Hepatocyte (in vitro differentiated cells): ENCODE data around the gene FLT4. TPM values are rescaled to one million over a fixed set of nuclear protein-coding genes. Genes with fewer than 3 reads are reported as not detected.
"Not testable (repeated sequence)": the region's sequence is repeated elsewhere in the genome, so short reads cannot be mapped to it uniquely, and the experiment has no call there.

Experiments
- DNase-seq: peaks from one replicate; pipeline ENCODE4 v3.0.0-alpha.2; 2016; ENCODE audit warnings: low spot score
- H2AFZ ChIP-seq: fragments of 200-600 bp; sonication (generic); 2 replicates; pipeline ENCODE4 v1.6.0; 2016; ENCODE audit warnings: antibody characterized with exemption, mild to moderate bottlenecking
- H3K27ac ChIP-seq: fragments of 200-600 bp; sonication (generic); 2 replicates; pipeline ENCODE4 v1.5.1; 2016; ENCODE audit warnings: mild to moderate bottlenecking
- H3K27me3 ChIP-seq: fragments of 200-600 bp; sonication (generic); 2 replicates; pipeline ENCODE4 v1.6.1; 2016
- H3K36me3 ChIP-seq: fragments of 200-600 bp; sonication (generic); replicated peaks from 2 replicates; pipeline ENCODE4 v1.5.1; 2016; ENCODE audit warnings: low read depth; ENCODE audit not compliant: insufficient read depth
- H3K4me1 ChIP-seq: fragments of 200-600 bp; sonication (generic); 2 replicates; pipeline ENCODE4 v1.5.1; 2016; ENCODE audit warnings: mild to moderate bottlenecking, moderate library complexity; ENCODE audit not compliant: insufficient read depth
- H3K4me2 ChIP-seq: fragments of 200-600 bp; sonication (generic); 2 replicates; pipeline ENCODE4 v1.6.0; 2016
- H3K4me3 ChIP-seq: fragments of 200-600 bp; sonication (generic); 2 replicates; pipeline ENCODE4 v1.5.1; 2016; ENCODE audit warnings: mild to moderate bottlenecking
- H3K79me2 ChIP-seq: fragments of 200-600 bp; sonication (generic); 2 replicates; pipeline ENCODE4 v1.6.0; 2017; ENCODE audit warnings: mild to moderate bottlenecking
- H3K9me2 ChIP-seq: fragments of 200-600 bp; sonication (generic); replicated peaks from 2 replicates; pipeline ENCODE4 v1.6.0; 2017; ENCODE audit warnings: mild to moderate bottlenecking; ENCODE audit not compliant: insufficient read depth
- H3K9me3 ChIP-seq: fragments of 200-600 bp; sonication (generic); 2 replicates; pipeline ENCODE4 v1.5.1; 2016; ENCODE audit warnings: low read depth, mild to moderate bottlenecking
- H4K20me1 ChIP-seq: fragments of 200-600 bp; sonication (generic); 2 replicates; pipeline ENCODE4 v1.6.0; 2016; ENCODE audit warnings: mild to moderate bottlenecking; ENCODE audit not compliant: insufficient read depth, poor library complexity, severe bottlenecking
- CTCF ChIP-seq: fragments of 200-600 bp; sonication (generic); IDR thresholded peaks from 2 replicates; pipeline ENCODE4 v1.5.1; 2016; ENCODE audit warnings: antibody characterized with exemption, mild to moderate bottlenecking; ENCODE audit not compliant: poor library complexity
- EZH2 ChIP-seq: fragments of 200-600 bp; sonication (generic); IDR thresholded peaks from 2 replicates; pipeline ENCODE4 v1.6.1; 2016; ENCODE audit warnings: antibody characterized with exemption, mild to moderate bottlenecking, borderline replicate concordance
- EZH2phosphoT487 ChIP-seq: fragments of 200-600 bp; sonication (generic); IDR thresholded peaks from one replicate; pipeline ENCODE4 v1.6.1; 2018; ENCODE audit warnings: antibody characterized with exemption, mild to moderate bottlenecking, low read depth, moderate library complexity; ENCODE audit not compliant: unreplicated experiment, severe bottlenecking
- WGBS: methylation state at CpG from one replicate; pipeline ENCODE4 v1.1.6; 2016; ENCODE audit warnings: low lambda C conversion rate; ENCODE audit errors: missing lambda C conversion rate; 5-methylcytosine and 5-hydroxymethylcytosine counted together
- polyA plus RNA-seq: library from polyadenylated mRNA; unstranded; fragments of >200 nt; fragmentation: Nextera tagmentation; extraction: Ambion mirVana; gene quantifications from 2 replicates; pipeline ENCODE4 v1.2.1, GENCODE V29; 2016
- total RNA-seq: library from RNA; depleted of rRNA; stranded (reverse); fragments of >200 nt; gene quantifications from 2 replicates; pipeline ENCODE4 v1.2.3, GENCODE V29; 2014

Gene FLT4
- total and polyA plus RNA-seq, 2 experiments from 2014 or later: 0.83 to 0.90 TPM

GRCh38 chr5:180683220-180683922, 34.0 kb upstream of the FLT4 start:
- no peak for DNase-seq
- TF ChIP-seq EZH2phosphoT487 (no peak), CTCF (no peak), EZH2 (no peak)
- Histone ChIP-seq H3K9me3 (no peaks in the 10 kb centered on the region), H3K36me3 (no peaks in the 10 kb centered on the region), H3K9me2 (no peaks in the 10 kb centered on the region), H3K4me2 (no peak overlapping the region), H3K27me3 (peaks cover 24% of the 10 kb centered on the region), H2AFZ (no peak overlapping the region), H3K4me3 (no peak overlapping the region), H3K4me1 (no peaks in the 10 kb centered on the region), H3K27ac (no peak overlapping the region), H3K79me2 (no peaks in the 10 kb centered on the region), H4K20me1 (no peaks in the 10 kb centered on the region)
- WGBS: 79% methylated on average over 6 of the region's 6 CpGs

- no peaks in the 10 kb centered on the region for H3K36me3 ChIP-seq
- no peak overlapping the region for H3K27ac ChIP-seq
- H2AFZ ChIP-seq: no peak overlapping the region
- H3K4me1 ChIP-seq: no peaks in the 10 kb centered on the region
- no peak overlapping the region for H3K4me2 ChIP-seq
- H3K9me3 ChIP-seq: no peaks in the 10 kb centered on the region
- H3K9me2 ChIP-seq: no peaks in the 10 kb centered on the region
- H4K20me1 ChIP-seq: no peaks in the 10 kb centered on the region
- DNase-seq: no peak
- no peaks in the 10 kb centered on the region for H3K79me2 ChIP-seq
- TF ChIP-seq EZH2phosphoT487 (no peak), CTCF (no peak), EZH2 (no peak)
- WGBS: 76% methylated on average over 8 of the region's 8 CpGs
- no peak overlapping the region for H3K4me3 ChIP-seq
- peaks cover 24% of the 10 kb centered on the region for H3K27me3 ChIP-seq
These were observed 33.2 kb upstream of the FLT4 start for GRCh38 chr5:180682560-180682959.

GRCh38 chr5:180682008-180682407, 32.6 kb upstream of the FLT4 start:
- DNase-seq, H3K36me3 ChIP-seq, H2AFZ ChIP-seq, H3K9me2 ChIP-seq, H3K27ac ChIP-seq, H3K79me2 ChIP-seq, H3K4me2 ChIP-seq, H3K4me1 ChIP-seq, H4K20me1 ChIP-seq, H3K9me3 ChIP-seq, H3K4me3 ChIP-seq: not testable (repeated sequence)
- WGBS: 89% methylated on average over 12 of the region's 12 CpGs
- H3K27me3 ChIP-seq: peaks cover 24% of the 10 kb centered on the region

GRCh38 chr5:180678319-180678718, 28.9 kb upstream of the FLT4 start:
- not testable (repeated sequence) for H3K36me3 ChIP-seq, H3K9me3 ChIP-seq, H3K4me2 ChIP-seq, DNase-seq, H3K9me2 ChIP-seq, H4K20me1 ChIP-seq, H3K4me3 ChIP-seq, H3K4me1 ChIP-seq, H2AFZ ChIP-seq, H3K79me2 ChIP-seq, H3K27ac ChIP-seq
- peaks cover 23% of the 10 kb centered on the region for H3K27me3 ChIP-seq
- 92% methylated on average over 10 of the region's 10 CpGs for WGBS
